Endothelial cell of umbilical vein (primary cell): Measurements from ENCODE around the gene GNAQ. TPM values are rescaled to one million over a fixed set of nuclear protein-coding genes. Genes with fewer than 3 reads are reported as not detected.

ENCODE experiments used
- BruUV-seq: library from RNA; stranded (reverse); fragments of 400-500 nt; replicated peaks from 2 replicates; lab custom pipeline; 2021; lab: Mats Ljungman, UMichigan
- CTCF ChIA-PET: fragments of 300-600, 350-600 bp; sonication (Branson Sonifier 250); formaldehyde crosslinking; loops from one replicate; lab custom pipeline; 2021; ENCODE audit warnings: antibody characterized with exemption, inconsistent platforms; lab: Charles Lee
- POLR2A ChIA-PET: fragments of 300-600, 350-600 bp; sonication (Branson Sonifier 250); formaldehyde crosslinking; loops from one replicate; lab custom pipeline; 2021; ENCODE audit warnings: antibody characterized with exemption, inconsistent platforms; lab: Charles Lee
- DNase-seq: peaks from one replicate; pipeline ENCODE4 v3.0.0-alpha.2; 2011; ENCODE audit warnings: low read depth, low spot score
- FAIRE-seq: peaks from 2 replicates; lab custom pipeline; 2011; peaks lifted over from hg19 to GRCh38; lab: Jason Lieb, UNC
- H2AFZ ChIP-seq: 2 replicates; pipeline ENCODE4 v1.6.0; 2012; ENCODE audit warnings: low read depth, low read length, control low read depth, inconsistent platforms
- H3K27ac ChIP-seq: 2 replicates; pipeline ENCODE4 v1.5.1; 2011; ENCODE audit warnings: low read depth, mild to moderate bottlenecking, control low read depth, low read length, moderate library complexity; ENCODE audit not compliant: insufficient read depth
- H3K27me3 ChIP-seq, 2 experiments: 2 replicates each; pipeline versions ENCODE4 v1.6.0 to v1.6.1; 2011; ENCODE audit warnings: low read length in 2 of 2, mixed read lengths in 1 of 2; ENCODE audit not compliant: control insufficient read depth in 2 of 2, insufficient read depth in 2 of 2
- H3K36me3 ChIP-seq, 2 experiments: 2 replicates in 1 of 2; 3 replicates in 1 of 2; pipeline ENCODE4 v1.5.1; 2011; ENCODE audit warnings: low read length in 2 of 2, mild to moderate bottlenecking in 1 of 2, moderate library complexity in 1 of 2; ENCODE audit not compliant: control insufficient read depth in 2 of 2, insufficient read depth in 2 of 2; ENCODE audit errors: extremely low read depth in 1 of 2
- H3K4me1 ChIP-seq: 3 replicates; pipeline ENCODE4 v1.5.1; 2011; ENCODE audit warnings: mild to moderate bottlenecking, low read length; ENCODE audit not compliant: control insufficient read depth, insufficient read depth; ENCODE audit errors: extremely low read depth
- H3K4me2 ChIP-seq: 2 replicates; pipeline ENCODE4 v1.6.1; 2011; ENCODE audit warnings: low read length, control low read depth, mixed read lengths; ENCODE audit not compliant: insufficient read depth
- H3K4me3 ChIP-seq, 3 experiments: fragments of 200-600 bp in 1 of 3; sonication (generic), shearing (Covaris generic) in 1 of 3; replicated peaks in 1 of 3; 2 replicates each; pipeline ENCODE4 v1.5.1; 2011 to 2016; ENCODE audit warnings: control low read depth in 3 of 3, low read length in 3 of 3, mild to moderate bottlenecking in 2 of 3, inconsistent platforms in 1 of 3, low read depth in 1 of 3, moderate library complexity in 1 of 3; ENCODE audit not compliant: insufficient read depth in 1 of 3
- H3K79me2 ChIP-seq: 2 replicates; pipeline ENCODE4 v1.6.0; 2012; ENCODE audit warnings: low read length, inconsistent platforms; ENCODE audit not compliant: control insufficient read depth, insufficient read depth
- H3K9ac ChIP-seq: replicated peaks from 2 replicates; pipeline ENCODE3; 2011; ENCODE audit warnings: low read length, control low read depth; ENCODE audit not compliant: insufficient read depth; ENCODE audit errors: extremely low read depth
- H3K9me1 ChIP-seq: replicated peaks from 3 replicates; pipeline ENCODE4 v1.6.0; 2011; ENCODE audit warnings: mild to moderate bottlenecking, low read length; ENCODE audit not compliant: control insufficient read depth, insufficient read depth; ENCODE audit errors: extremely low read depth
- H3K9me3 ChIP-seq: replicated peaks from 2 replicates; pipeline ENCODE4 v1.5.1; 2012; ENCODE audit warnings: low read length, inconsistent platforms; ENCODE audit not compliant: control insufficient read depth, insufficient read depth
- H4K20me1 ChIP-seq: replicated peaks from 2 replicates; pipeline ENCODE3; 2011; ENCODE audit warnings: mild to moderate bottlenecking, low read length; ENCODE audit not compliant: control insufficient read depth, insufficient read depth; ENCODE audit errors: extremely low read depth
- FOS ChIP-seq: IDR thresholded peaks from 2 replicates; pipeline ENCODE4 v1.6.1; 2011; ENCODE audit warnings: mild to moderate bottlenecking, low read length, moderate library complexity, borderline replicate concordance; ENCODE audit not compliant: insufficient read depth
- MAX ChIP-seq: IDR thresholded peaks from 2 replicates; pipeline ENCODE4 v1.6.1; 2011; ENCODE audit not compliant: insufficient read depth, insufficient read length
- dilution Hi-C: fragments of 300-500 bp; cut with MboI; formaldehyde crosslinking; loops from one replicate; pipeline ENCODE4 v1.15.0; 2019; ENCODE audit warnings: low sequenced_read_pairs; ENCODE audit not compliant: extremely low pct_ligation_motif_present
- intact Hi-C: fragments of 100-400 bp; cut with micrococcal nuclease; formaldehyde crosslinking; loops from one replicate; pipeline ENCODE4 v1.10.0; 2022
- polyA plus RNA-seq, 4 experiments: library from polyadenylated mRNA; depleted of rRNA in 3 of 4; stranded (reverse) in 3 of 4; unstranded in 1 of 4; fragments of >200 nt; gene quantifications; 2 replicates each; pipeline versions ENCODE4 v1.2.1 to v1.2.3, GENCODE V29; 2011 to 2012; ENCODE audit warnings: missing spikeins in 1 of 4
- total RNA-seq: library from RNA; stranded (reverse); gene quantifications from 2 replicates; pipeline ENCODE4 v1.2.3, GENCODE V29; 2021
- TF ChIP-seq, protein P1 (sequence below), 2 donors: IDR thresholded peaks; 1 replicate in 1 of 2; 2 replicates in 1 of 2; pipeline ENCODE4 v1.5.1; 2011; ENCODE audit warnings: low read length in 2 of 2, mild to moderate bottlenecking in 2 of 2, moderate library complexity in 2 of 2, control low read depth in 1 of 2, inconsistent platforms in 1 of 2, low read depth in 1 of 2; ENCODE audit not compliant: insufficient read depth in 1 of 2; ENCODE audit errors: extremely low read depth in 1 of 2

GNAQ gene
- total and polyA plus RNA-seq, 2 donors (not counting 3 experiments of a cell fraction or from before 2014, with no cell fraction given), result 26.1 to 67.3 TPM

GRCh38 chr9:78011049-78011448, 20.6 kb downstream of the GNAQ start:
- BruUV-seq, result no TSS peak
- no peak for FAIRE-seq

More at GRCh38 chr9:78011049-78011448, 20.6 kb downstream of the GNAQ start:
- TF ChIP-seq FOS (no peak), MAX (no peak)
- TF ChIP-seq, protein P1, sequence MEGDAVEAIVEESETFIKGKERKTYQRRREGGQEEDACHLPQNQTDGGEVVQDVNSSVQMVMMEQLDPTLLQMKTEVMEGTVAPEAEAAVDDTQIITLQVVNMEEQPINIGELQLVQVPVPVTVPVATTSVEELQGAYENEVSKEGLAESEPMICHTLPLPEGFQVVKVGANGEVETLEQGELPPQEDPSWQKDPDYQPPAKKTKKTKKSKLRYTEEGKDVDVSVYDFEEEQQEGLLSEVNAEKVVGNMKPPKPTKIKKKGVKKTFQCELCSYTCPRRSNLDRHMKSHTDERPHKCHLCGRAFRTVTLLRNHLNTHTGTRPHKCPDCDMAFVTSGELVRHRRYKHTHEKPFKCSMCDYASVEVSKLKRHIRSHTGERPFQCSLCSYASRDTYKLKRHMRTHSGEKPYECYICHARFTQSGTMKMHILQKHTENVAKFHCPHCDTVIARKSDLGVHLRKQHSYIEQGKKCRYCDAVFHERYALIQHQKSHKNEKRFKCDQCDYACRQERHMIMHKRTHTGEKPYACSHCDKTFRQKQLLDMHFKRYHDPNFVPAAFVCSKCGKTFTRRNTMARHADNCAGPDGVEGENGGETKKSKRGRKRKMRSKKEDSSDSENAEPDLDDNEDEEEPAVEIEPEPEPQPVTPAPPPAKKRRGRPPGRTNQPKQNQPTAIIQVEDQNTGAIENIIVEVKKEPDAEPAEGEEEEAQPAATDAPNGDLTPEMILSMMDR (IDR thresholded peaks at IDR 0.05; ENCODE audit: extremely low read depth in 1 of 2, insufficient read depth in 1 of 2, low read depth in 1 of 2, low read length in 2 of 2), result no peak
- Histone ChIP-seq H4K20me1 (peaks cover 15% of the 10 kb centered on the region), H3K9ac (no peak overlapping the region), H3K36me3 (no peaks in the 10 kb centered on the region), H3K4me3 (no peak overlapping the region), H3K9me1 (no peaks in the 10 kb centered on the region), H3K27me3 (no peaks in the 10 kb centered on the region), H3K4me1 (peaks cover 17% of the 10 kb centered on the region), H3K79me2 (peaks cover 86% of the 10 kb centered on the region), H3K27ac (no peak overlapping the region), H3K4me2 (peak overlapping the region; percentile 34), H2AFZ (no peak overlapping the region), H3K9me3 (no peaks in the 10 kb centered on the region)
- CTCF ChIA-PET, result interaction anchor here (1.0 to 1.5 kb wide), 2 partner anchors 20 to 33 kb away, joined by 3 to 7 read pairs; no protein-coding TSS in a partner anchor
- dilution Hi-C loops (no loop called here), intact Hi-C loops (no loop called here)
- POLR2A ChIA-PET, result no interaction called here
- DNase-seq, result no peak
